Heart left ventricle (tissue), 16 donors: Measurements from ENCODE around the gene ETV4. TPM values are rescaled to one million over a fixed set of nuclear protein-coding genes. Genes with fewer than 3 reads are reported as not detected.

ENCODE experiments used
- ATAC-seq, 4 donors: fragments of 200-7000 bp; cut with Tn5 transposase; one replicate each; pipeline ENCODE4 v1.9.1; 2020 to 2022; ENCODE audit warnings: moderate library complexity in 4 of 4, mild to moderate bottlenecking in 3 of 4, moderate number of reproducible peaks in 1 of 4
- DNase-seq, 5 donors: peaks; one replicate each; pipeline ENCODE4 v3.0.0-alpha.2; 2020
- H3K27ac ChIP-seq, 12 donors: fragments of 200-600 bp; sonication (generic) in 4 of 12; one replicate each; pipeline versions ENCODE4 v1.5.0 to v1.8.0; 2016 to 2022; ENCODE audit warnings: mild to moderate bottlenecking in 2 of 12
- H3K27me3 ChIP-seq, 9 donors: fragments of 200-600 bp; sonication (generic) in 2 of 9; one replicate each; pipeline versions ENCODE4 v1.5.1 to v1.8.0; 2016 to 2022; ENCODE audit warnings: mild to moderate bottlenecking in 3 of 9
- H3K36me3 ChIP-seq, 9 donors: fragments of 200-600 bp; sonication (generic) in 2 of 9; one replicate each; pipeline versions ENCODE4 v1.5.0 to v1.8.0; 2018 to 2022; ENCODE audit warnings: mild to moderate bottlenecking in 2 of 9
- H3K4me1 ChIP-seq, 12 donors: fragments of 200-600 bp; sonication (generic) in 4 of 12; one replicate each; pipeline versions ENCODE4 v1.5.0 to v1.8.0; 2016 to 2022; ENCODE audit warnings: mild to moderate bottlenecking in 3 of 12
- H3K4me3 ChIP-seq, 12 donors: fragments of 200-600 bp; sonication (generic) in 4 of 12; one replicate each; pipeline versions ENCODE4 v1.5.0 to v1.8.0; 2017 to 2022; ENCODE audit warnings: mild to moderate bottlenecking in 9 of 12, moderate library complexity in 4 of 12
- H3K9me3 ChIP-seq, 12 donors: fragments of 200-600 bp; sonication (generic) in 4 of 12; one replicate each; pipeline versions ENCODE4 v1.5.0 to v1.8.0; 2016 to 2022; ENCODE audit warnings: mild to moderate bottlenecking in 1 of 12
- POLR2A ChIP-seq, 2 donors: fragments of 450-650 bp; IDR thresholded peaks; one replicate each; pipeline ENCODE4 v1.6.1; 2017; ENCODE audit warnings: antibody characterized with exemption in 2 of 2, mild to moderate bottlenecking in 2 of 2, moderate library complexity in 2 of 2
- WGBS, 4 donors: extraction: QIAGEN DNeasy Blood & Tissue Kit in 2 of 4; methylation state at CpG; one replicate each; pipeline versions ENCODE4 v1.1.5 to v1.1.7; 2013 to 2018; 5-methylcytosine and 5-hydroxymethylcytosine counted together
- intact Hi-C, 10 donors: fragments of 100-400 bp; cut with DNase I; formaldehyde crosslinking; loops; one replicate each; pipeline versions ENCODE4 v1.11.1 to v1.14.2; 2022
- polyA plus RNA-seq, 2 donors: library from polyadenylated mRNA; stranded (reverse); fragments of 200-250 nt; gene quantifications; one replicate each; pipeline ENCODE4 v1.2.3, GENCODE V29; 2013
- total RNA-seq, 9 donors: library from RNA; depleted of rRNA in 2 of 9; stranded (reverse); fragments of >200 nt in 2 of 9; fragmentation: NEBNext Ultra II Directional in 3 of 9; extraction: Animal tissue kit (Norgen Biotek cat#: 25700) in 3 of 9; gene quantifications; one replicate each; pipeline versions ENCODE4 v1.1.0 to v1.2.4, GENCODE V29; 2016 to 2023
- TF ChIP-seq, protein P1 (sequence below), 12 donors: fragments of 200-600 bp; sonication (generic) in 4 of 12; IDR thresholded peaks; one replicate each; pipeline versions ENCODE4 v1.5.0 to v1.8.0; 2018 to 2022; ENCODE audit warnings: antibody characterized with exemption in 12 of 12, mild to moderate bottlenecking in 5 of 12
- donor health status: ischemic (EF 13 %, LVEDD 7.1; RV severe dilation, severe dysfunction).
- donor health status: healthy with polysubstance abuse.
- donor health status: DM: no; HTN: yes; CAD: no.
- donor health status: DM: no; HTN: no; CAD: no.
- donor health status: ischemic (EF 25% LVEDD 6.9; RV normal size, moderate dysfunction).
- donor health status: ischemic (EF 25% LVEDD 5.7; RV mildly dilated, moderate dysfunction).
- donor health status: healthy.
- donor health status: DM: yes; HTN: yes; CAD: no.
- donor health status: ischemic (EF 35%, LVEDD 5.7; RV mildly dilated, moderate dysfunction).
- donor health status: nonischemic (EF 11% LVEDD 7.7; RV severe dilation, severe dysfunction).
- donor health status: DM: yes; HTN: yes; CAD: no.
- donor health status: PGD.
- donor health status: ischemic (EF 29% LVEDD 5.4; RV normal size, mild dysfunction).
- donor health status: nonischemic (EF 23%, LVEDD 6.1; RV moderate dilation, normal function).

The ETV4 gene
- total and polyA plus RNA-seq, 11 donors: 0.30 to 1.7 (median 0.74) TPM

DNA sequence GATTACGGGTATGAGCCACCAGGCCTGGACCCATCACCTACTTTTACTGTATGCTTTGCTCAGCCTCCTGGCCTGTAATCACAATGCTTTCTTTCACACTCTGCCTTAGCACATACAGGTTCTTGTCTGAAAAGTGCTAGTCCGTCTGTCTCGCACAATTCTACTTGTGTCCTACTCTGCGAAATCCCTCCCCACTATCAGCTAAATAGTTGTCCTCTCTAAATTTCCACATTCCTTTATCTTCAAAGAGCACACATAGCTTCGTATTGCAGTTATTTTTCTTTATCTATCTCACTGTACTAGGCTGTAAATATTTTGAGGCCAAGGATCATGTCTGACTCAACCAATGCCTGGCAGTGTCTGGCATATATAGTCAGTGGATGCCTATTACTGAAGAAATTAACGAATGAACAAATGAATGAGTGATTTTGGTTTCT is 38.5 kb upstream of the ETV4 start:
- no peaks in the 10 kb centered on the region for H3K27me3 ChIP-seq
- H3K9me3 ChIP-seq: no peaks in the 10 kb centered on the region
- intact Hi-C loops: loop anchor here in 1 of 10 donors (5.0 kb wide), 1 partner anchor 48 kb away; no protein-coding TSS in a partner anchor
- H3K4me3 ChIP-seq: no peak overlapping the region
- no peaks in the 10 kb centered on the region for H3K36me3 ChIP-seq
- DNase-seq (no peak), ATAC-seq (no peak)
- no peak overlapping the region for H3K27ac ChIP-seq
- H3K4me1 ChIP-seq: peaks cover 0 to 45% (median 29%) of the 10 kb centered on the region in 12 donors
- 96 to 98% (median 96%) methylated on average over 6 of the region's 6 CpGs for WGBS, 4 donors
- no peak for TF ChIP-seq POLR2A (IDR thresholded peaks at IDR 0.05)
- TF ChIP-seq, protein P1, sequence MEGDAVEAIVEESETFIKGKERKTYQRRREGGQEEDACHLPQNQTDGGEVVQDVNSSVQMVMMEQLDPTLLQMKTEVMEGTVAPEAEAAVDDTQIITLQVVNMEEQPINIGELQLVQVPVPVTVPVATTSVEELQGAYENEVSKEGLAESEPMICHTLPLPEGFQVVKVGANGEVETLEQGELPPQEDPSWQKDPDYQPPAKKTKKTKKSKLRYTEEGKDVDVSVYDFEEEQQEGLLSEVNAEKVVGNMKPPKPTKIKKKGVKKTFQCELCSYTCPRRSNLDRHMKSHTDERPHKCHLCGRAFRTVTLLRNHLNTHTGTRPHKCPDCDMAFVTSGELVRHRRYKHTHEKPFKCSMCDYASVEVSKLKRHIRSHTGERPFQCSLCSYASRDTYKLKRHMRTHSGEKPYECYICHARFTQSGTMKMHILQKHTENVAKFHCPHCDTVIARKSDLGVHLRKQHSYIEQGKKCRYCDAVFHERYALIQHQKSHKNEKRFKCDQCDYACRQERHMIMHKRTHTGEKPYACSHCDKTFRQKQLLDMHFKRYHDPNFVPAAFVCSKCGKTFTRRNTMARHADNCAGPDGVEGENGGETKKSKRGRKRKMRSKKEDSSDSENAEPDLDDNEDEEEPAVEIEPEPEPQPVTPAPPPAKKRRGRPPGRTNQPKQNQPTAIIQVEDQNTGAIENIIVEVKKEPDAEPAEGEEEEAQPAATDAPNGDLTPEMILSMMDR (IDR thresholded peaks at IDR 0.05): no peak

DNA sequence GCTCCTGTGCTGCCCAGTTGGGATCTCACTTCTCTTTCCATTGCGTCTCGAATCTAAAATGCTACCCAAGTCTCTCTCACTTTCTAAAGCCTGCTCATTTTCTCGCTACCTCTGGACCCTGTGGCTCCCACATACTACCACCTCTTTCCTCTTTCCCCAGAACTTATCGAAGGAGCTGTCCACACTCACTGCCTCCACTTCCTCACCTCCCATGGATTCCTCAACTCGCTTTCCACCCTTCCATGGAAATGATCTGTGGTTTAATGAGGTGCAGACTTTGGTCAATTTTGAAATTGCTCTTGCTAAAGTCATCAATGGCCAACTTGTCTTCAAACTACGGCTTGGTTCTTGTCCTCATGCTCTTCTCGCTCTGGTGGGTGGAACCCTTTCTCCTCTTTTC is 37.2 kb upstream of the ETV4 start:
- TF ChIP-seq, protein P1 (IDR thresholded peaks at IDR 0.05): no peak
- no peak for TF ChIP-seq POLR2A (IDR thresholded peaks at IDR 0.05)
- Histone ChIP-seq H3K27ac (no peak overlapping the region), H3K27me3 (no peaks in the 10 kb centered on the region), H3K4me3 (no peak overlapping the region), H3K36me3 (no peaks in the 10 kb centered on the region), H3K9me3 (no peaks in the 10 kb centered on the region), H3K4me1 (peaks cover 0 to 51% (median 31%) of the 10 kb centered on the region in 12 donors)
- intact Hi-C loops: loop anchor here in 1 of 10 donors (5.0 kb wide), 1 partner anchor 49 kb away; no protein-coding TSS in a partner anchor
- DNase-seq (no peak), ATAC-seq (no peak)
- WGBS, 4 donors: 91 to 94% (median 91%) methylated on average over 7 of the region's 7 CpGs

DNA sequence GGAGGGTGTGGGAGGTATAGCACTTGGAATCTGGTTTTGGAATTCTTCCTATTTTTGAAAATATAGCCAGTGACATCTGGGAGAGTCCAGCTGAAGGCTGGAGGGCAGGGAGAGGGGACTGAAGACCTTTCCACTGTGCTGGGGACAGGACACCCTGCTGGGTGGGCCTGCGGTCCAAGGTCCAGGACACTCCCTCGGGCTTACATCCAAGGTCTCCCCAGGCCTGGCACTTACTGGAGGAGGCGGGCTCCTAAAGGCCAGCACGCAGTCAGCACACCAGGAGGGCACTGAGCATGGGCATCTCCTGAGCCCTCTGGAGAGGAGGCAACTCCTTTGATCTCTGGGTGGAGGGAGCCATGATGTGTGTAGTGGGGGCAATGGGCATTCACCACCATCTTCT is 35.5 kb upstream of the ETV4 start:
- H3K4me3 ChIP-seq: no peak overlapping the region
- H3K27ac ChIP-seq: peak overlapping the region in 10 of 12 donors; percentile 10 to 81 (median 59)
- no peaks in the 10 kb centered on the region for H3K27me3 ChIP-seq
- TF ChIP-seq, protein P1 (IDR thresholded peaks at IDR 0.05): no peak
- no peak for TF ChIP-seq POLR2A (IDR thresholded peaks at IDR 0.05)
- WGBS, 4 donors: 53 to 70% (median 66%) methylated on average over 4 of the region's 4 CpGs
- H3K4me1 ChIP-seq: peaks cover 0 to 57% (median 37%) of the 10 kb centered on the region in 12 donors
- H3K9me3 ChIP-seq: no peaks in the 10 kb centered on the region
- ATAC-seq (peak in 1 of 4 donors; percentile 13), DNase-seq (no peak)
- intact Hi-C loops: loop anchor here in 2 of 10 donors (2.0 to 5.0 kb wide), 2 partner anchors 51 to 83 kb away; no protein-coding TSS in a partner anchor
- H3K36me3 ChIP-seq: no peaks in the 10 kb centered on the region

DNA sequence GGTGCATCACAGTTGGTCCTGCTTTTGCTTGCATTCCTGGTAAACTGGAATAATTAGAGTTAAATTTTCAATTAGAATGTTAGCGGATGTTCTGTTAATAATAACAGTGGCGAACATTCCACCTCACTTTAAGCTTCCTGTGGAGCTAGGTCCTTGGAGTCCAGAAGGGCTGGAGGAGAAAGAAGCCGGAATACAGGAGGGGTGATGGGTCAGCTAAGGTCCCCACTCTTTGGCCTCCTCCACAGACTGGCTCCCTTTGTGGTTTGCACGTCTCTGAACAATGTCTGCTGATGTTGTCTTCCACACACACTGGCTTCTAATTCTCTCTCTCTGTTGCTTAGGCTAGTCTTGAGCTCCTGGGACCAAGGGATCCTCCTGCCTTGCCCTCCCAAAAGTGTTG is 35.0 kb upstream of the ETV4 start:
- intact Hi-C loops: loop anchor here in 2 of 10 donors (2.0 to 5.0 kb wide), 2 partner anchors 51 to 84 kb away; no protein-coding TSS in a partner anchor
- H3K9me3 ChIP-seq: no peaks in the 10 kb centered on the region
- peak overlapping the region in 10 of 12 donors; percentile 10 to 81 (median 59) for H3K27ac ChIP-seq
- peak in 1 of 5 donors; percentile 39 for DNase-seq
- TF ChIP-seq, protein P1 (IDR thresholded peaks at IDR 0.05): no peak
- no peak for TF ChIP-seq POLR2A (IDR thresholded peaks at IDR 0.05)
- H3K27me3 ChIP-seq: no peaks in the 10 kb centered on the region
- peaks cover 0 to 60% (median 40%) of the 10 kb centered on the region in 12 donors for H3K4me1 ChIP-seq
- peak in 1 of 4 donors; percentile 42 for ATAC-seq
- H3K36me3 ChIP-seq: no peaks in the 10 kb centered on the region
- no peak overlapping the region for H3K4me3 ChIP-seq
- 42 to 67% (median 55%) methylated on average over 4 of the region's 4 CpGs for WGBS, 4 donors
